ENCODE measurements around the gene ABO.

DNA sequence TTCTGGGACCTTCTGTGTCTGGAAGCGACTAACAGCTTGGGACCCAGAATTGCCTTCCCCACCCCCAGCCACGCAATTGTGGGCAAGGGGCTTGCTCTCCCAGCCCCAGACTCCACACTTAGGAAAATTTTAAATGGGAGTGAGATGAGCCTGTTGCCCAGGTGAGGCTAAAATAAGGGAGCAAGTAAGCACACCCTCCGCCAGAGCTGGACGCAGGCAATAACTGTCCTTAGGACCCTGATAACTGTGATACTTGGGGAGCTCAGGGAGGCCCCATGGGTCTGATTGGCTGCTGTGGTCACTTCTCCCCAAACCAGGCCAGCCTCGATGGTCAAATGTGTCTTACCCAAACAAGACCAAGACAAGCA is 13.3 kb downstream of the ABO start:
- TF ChIP-seq, protein P1, sequence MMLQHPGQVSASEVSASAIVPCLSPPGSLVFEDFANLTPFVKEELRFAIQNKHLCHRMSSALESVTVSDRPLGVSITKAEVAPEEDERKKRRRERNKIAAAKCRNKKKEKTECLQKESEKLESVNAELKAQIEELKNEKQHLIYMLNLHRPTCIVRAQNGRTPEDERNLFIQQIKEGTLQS (CRISPR knock-in tag; conservative IDR thresholded peaks at IDR 0.05): no peak
- TF ChIP-seq, protein P2, sequence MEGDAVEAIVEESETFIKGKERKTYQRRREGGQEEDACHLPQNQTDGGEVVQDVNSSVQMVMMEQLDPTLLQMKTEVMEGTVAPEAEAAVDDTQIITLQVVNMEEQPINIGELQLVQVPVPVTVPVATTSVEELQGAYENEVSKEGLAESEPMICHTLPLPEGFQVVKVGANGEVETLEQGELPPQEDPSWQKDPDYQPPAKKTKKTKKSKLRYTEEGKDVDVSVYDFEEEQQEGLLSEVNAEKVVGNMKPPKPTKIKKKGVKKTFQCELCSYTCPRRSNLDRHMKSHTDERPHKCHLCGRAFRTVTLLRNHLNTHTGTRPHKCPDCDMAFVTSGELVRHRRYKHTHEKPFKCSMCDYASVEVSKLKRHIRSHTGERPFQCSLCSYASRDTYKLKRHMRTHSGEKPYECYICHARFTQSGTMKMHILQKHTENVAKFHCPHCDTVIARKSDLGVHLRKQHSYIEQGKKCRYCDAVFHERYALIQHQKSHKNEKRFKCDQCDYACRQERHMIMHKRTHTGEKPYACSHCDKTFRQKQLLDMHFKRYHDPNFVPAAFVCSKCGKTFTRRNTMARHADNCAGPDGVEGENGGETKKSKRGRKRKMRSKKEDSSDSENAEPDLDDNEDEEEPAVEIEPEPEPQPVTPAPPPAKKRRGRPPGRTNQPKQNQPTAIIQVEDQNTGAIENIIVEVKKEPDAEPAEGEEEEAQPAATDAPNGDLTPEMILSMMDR (IDR thresholded peaks at IDR 0.05): no peak
- no peak for TF ChIP-seq CREM (CRISPR knock-in tag; IDR thresholded peaks at IDR 0.05)
- TF ChIP-seq NR3C1 (CRISPR knock-in tag; conservative IDR thresholded peaks at IDR 0.05; ENCODE audit: low read depth): no peak
- no peak for TF ChIP-seq NR1H2 (CRISPR knock-in tag; IDR thresholded peaks at IDR 0.05)
- no peak for TF ChIP-seq ZNF317 (CRISPR knock-in tag; IDR thresholded peaks at IDR 0.05; ENCODE audit: borderline replicate concordance, low read depth)
- TF ChIP-seq, protein P3, sequence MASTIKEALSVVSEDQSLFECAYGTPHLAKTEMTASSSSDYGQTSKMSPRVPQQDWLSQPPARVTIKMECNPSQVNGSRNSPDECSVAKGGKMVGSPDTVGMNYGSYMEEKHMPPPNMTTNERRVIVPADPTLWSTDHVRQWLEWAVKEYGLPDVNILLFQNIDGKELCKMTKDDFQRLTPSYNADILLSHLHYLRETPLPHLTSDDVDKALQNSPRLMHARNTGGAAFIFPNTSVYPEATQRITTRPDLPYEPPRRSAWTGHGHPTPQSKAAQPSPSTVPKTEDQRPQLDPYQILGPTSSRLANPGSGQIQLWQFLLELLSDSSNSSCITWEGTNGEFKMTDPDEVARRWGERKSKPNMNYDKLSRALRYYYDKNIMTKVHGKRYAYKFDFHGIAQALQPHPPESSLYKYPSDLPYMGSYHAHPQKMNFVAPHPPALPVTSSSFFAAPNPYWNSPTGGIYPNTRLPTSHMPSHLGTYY (CRISPR knock-in tag; IDR thresholded peaks at IDR 0.05): no peak
- TF ChIP-seq, protein P4, sequence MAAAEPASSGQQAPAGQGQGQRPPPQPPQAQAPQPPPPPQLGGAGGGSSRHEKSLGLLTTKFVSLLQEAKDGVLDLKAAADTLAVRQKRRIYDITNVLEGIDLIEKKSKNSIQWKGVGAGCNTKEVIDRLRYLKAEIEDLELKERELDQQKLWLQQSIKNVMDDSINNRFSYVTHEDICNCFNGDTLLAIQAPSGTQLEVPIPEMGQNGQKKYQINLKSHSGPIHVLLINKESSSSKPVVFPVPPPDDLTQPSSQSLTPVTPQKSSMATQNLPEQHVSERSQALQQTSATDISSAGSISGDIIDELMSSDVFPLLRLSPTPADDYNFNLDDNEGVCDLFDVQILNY (CRISPR knock-in tag; IDR thresholded peaks at IDR 0.05): no peak
- TF ChIP-seq, protein P5, sequence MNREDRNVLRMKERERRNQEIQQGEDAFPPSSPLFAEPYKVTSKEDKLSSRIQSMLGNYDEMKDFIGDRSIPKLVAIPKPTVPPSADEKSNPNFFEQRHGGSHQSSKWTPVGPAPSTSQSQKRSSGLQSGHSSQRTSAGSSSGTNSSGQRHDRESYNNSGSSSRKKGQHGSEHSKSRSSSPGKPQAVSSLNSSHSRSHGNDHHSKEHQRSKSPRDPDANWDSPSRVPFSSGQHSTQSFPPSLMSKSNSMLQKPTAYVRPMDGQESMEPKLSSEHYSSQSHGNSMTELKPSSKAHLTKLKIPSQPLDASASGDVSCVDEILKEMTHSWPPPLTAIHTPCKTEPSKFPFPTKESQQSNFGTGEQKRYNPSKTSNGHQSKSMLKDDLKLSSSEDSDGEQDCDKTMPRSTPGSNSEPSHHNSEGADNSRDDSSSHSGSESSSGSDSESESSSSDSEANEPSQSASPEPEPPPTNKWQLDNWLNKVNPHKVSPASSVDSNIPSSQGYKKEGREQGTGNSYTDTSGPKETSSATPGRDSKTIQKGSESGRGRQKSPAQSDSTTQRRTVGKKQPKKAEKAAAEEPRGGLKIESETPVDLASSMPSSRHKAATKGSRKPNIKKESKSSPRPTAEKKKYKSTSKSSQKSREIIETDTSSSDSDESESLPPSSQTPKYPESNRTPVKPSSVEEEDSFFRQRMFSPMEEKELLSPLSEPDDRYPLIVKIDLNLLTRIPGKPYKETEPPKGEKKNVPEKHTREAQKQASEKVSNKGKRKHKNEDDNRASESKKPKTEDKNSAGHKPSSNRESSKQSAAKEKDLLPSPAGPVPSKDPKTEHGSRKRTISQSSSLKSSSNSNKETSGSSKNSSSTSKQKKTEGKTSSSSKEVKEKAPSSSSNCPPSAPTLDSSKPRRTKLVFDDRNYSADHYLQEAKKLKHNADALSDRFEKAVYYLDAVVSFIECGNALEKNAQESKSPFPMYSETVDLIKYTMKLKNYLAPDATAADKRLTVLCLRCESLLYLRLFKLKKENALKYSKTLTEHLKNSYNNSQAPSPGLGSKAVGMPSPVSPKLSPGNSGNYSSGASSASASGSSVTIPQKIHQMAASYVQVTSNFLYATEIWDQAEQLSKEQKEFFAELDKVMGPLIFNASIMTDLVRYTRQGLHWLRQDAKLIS (CRISPR knock-in tag; IDR thresholded peaks at IDR 0.05; ENCODE audit: borderline replicate concordance): no peak
- TF ChIP-seq JAZF1 (CRISPR knock-in tag; IDR thresholded peaks at IDR 0.05): no peak
- no peak for TF ChIP-seq TP53 (CRISPR knock-in tag; IDR thresholded peaks at IDR 0.05)
- TF ChIP-seq, protein P6, sequence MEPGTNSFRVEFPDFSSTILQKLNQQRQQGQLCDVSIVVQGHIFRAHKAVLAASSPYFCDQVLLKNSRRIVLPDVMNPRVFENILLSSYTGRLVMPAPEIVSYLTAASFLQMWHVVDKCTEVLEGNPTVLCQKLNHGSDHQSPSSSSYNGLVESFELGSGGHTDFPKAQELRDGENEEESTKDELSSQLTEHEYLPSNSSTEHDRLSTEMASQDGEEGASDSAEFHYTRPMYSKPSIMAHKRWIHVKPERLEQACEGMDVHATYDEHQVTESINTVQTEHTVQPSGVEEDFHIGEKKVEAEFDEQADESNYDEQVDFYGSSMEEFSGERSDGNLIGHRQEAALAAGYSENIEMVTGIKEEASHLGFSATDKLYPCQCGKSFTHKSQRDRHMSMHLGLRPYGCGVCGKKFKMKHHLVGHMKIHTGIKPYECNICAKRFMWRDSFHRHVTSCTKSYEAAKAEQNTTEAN (CRISPR knock-in tag; IDR thresholded peaks at IDR 0.05): no peak

Measured in WTC11 (cell line).